ENCODE data around the gene IL1RL2. TPM values are rescaled to one million over a fixed set of nuclear protein-coding genes. Genes with fewer than 3 reads are reported as not detected.

The IL1RL2 gene
- total RNA-seq, 4 donors from 2014 or later: 0.40 to 0.87 (median 0.47) TPM; not detected in 1

- Histone ChIP-seq H3K27me3 (peaks cover 36% of the 10 kb centered on the region), H3K36me3 (no peaks in the 10 kb centered on the region), H3K27ac (no peak overlapping the region), H3K4me1 (no peaks in the 10 kb centered on the region), H3K4me3 (no peak overlapping the region), H3K9me3 (no peaks in the 10 kb centered on the region)
- WGBS, 2 donors (ENCODE audit: low coverage in 1 of 2): 92% methylated on average over 1 of the region's 1 CpG; no CpG with 5 or more reads in 1 of the 2 donors
- TF ChIP-seq CTCF (IDR thresholded peaks at IDR 0.05): no peak
- TF ChIP-seq POLR2AphosphoS5 (IDR thresholded peaks at IDR 0.05): no peak
- TF ChIP-seq EP300 (IDR thresholded peaks at IDR 0.05): no peak
- TF ChIP-seq POLR2A (IDR thresholded peaks at IDR 0.05): no peak
- no peak for ATAC-seq
These were observed 90.4 kb downstream of the IL1RL2 start for GRCh38 chr2:102277202-102277700.

GRCh38 chr2:102278720-102279390 lies 92.0 kb downstream of the IL1RL2 start:
- H3K4me1 ChIP-seq: no peaks in the 10 kb centered on the region
- H3K4me3 ChIP-seq: no peak overlapping the region
- no peak for ATAC-seq
- no peaks in the 10 kb centered on the region for H3K9me3 ChIP-seq
- no peak overlapping the region for H3K27ac ChIP-seq
- peaks cover 36% of the 10 kb centered on the region for H3K27me3 ChIP-seq
- no peak for TF ChIP-seq CTCF (IDR thresholded peaks at IDR 0.05)
- no peak for TF ChIP-seq POLR2A (IDR thresholded peaks at IDR 0.05)
- no peak for TF ChIP-seq POLR2AphosphoS5 (IDR thresholded peaks at IDR 0.05)
- TF ChIP-seq EP300 (IDR thresholded peaks at IDR 0.05): no peak
- 67% methylated on average over 3 of the region's 3 CpGs for WGBS, 2 donors (ENCODE audit: low coverage in 1 of 2)
- no peaks in the 10 kb centered on the region for H3K36me3 ChIP-seq

GRCh38 chr2:102279391-102279735 lies 92.5 kb downstream of the IL1RL2 start:
- H3K27ac ChIP-seq: no peak overlapping the region
- H3K36me3 ChIP-seq: no peaks in the 10 kb centered on the region
- 63 to 82% methylated on average over 1 of the region's 1 CpG for WGBS, 2 donors (ENCODE audit: low coverage in 1 of 2)
- no peaks in the 10 kb centered on the region for H3K9me3 ChIP-seq
- ATAC-seq: no peak
- H3K4me3 ChIP-seq: no peak overlapping the region
- no peak for TF ChIP-seq POLR2A (IDR thresholded peaks at IDR 0.05)
- TF ChIP-seq CTCF (IDR thresholded peaks at IDR 0.05): no peak
- no peak for TF ChIP-seq POLR2AphosphoS5 (IDR thresholded peaks at IDR 0.05)
- no peak for TF ChIP-seq EP300 (IDR thresholded peaks at IDR 0.05)
- H3K27me3 ChIP-seq: peaks cover 36% of the 10 kb centered on the region
- H3K4me1 ChIP-seq: no peaks in the 10 kb centered on the region

GRCh38 chr2:102282678-102283091 lies 95.9 kb downstream of the IL1RL2 start:
- Histone ChIP-seq H3K27me3 (peaks cover 20% of the 10 kb centered on the region), H3K36me3 (no peaks in the 10 kb centered on the region), H3K9me3 (no peaks in the 10 kb centered on the region), H3K27ac (no peak overlapping the region), H3K4me3 (no peak overlapping the region), H3K4me1 (no peaks in the 10 kb centered on the region)
- TF ChIP-seq CTCF (IDR thresholded peaks at IDR 0.05) (no peak), POLR2AphosphoS5 (IDR thresholded peaks at IDR 0.05) (no peak), POLR2A (IDR thresholded peaks at IDR 0.05) (no peak), EP300 (IDR thresholded peaks at IDR 0.05) (no peak)
- ATAC-seq: no peak
- 33% methylated on average over 2 of the region's 2 CpGs; no CpG with 5 or more reads in 1 of the 2 donors for WGBS, 2 donors (ENCODE audit: low coverage in 1 of 2)

GRCh38 chr2:102283996-102284395 lies 97.2 kb downstream of the IL1RL2 start:
- no peak overlapping the region for H3K27ac ChIP-seq
- H3K4me3 ChIP-seq: no peak overlapping the region
- H3K9me3 ChIP-seq: no peaks in the 10 kb centered on the region
- WGBS, 2 donors (ENCODE audit: low coverage in 1 of 2): 89 to 100% methylated on average over 1 of the region's 1 CpG
- no peak for ATAC-seq
- H3K4me1 ChIP-seq: no peaks in the 10 kb centered on the region
- H3K36me3 ChIP-seq: no peaks in the 10 kb centered on the region
- peaks cover 13% of the 10 kb centered on the region for H3K27me3 ChIP-seq
- no peak for TF ChIP-seq POLR2AphosphoS5 (IDR thresholded peaks at IDR 0.05)

Measured in gastroesophageal sphincter (tissue), 4 donors.